HFF-Myc (cell line): Measurements from ENCODE around the gene BICC1.

Experiments used
- DNase-seq: peaks from one replicate; pipeline ENCODE4 v3.0.0-alpha.2; 2011; ENCODE audit warnings: low read depth; ENCODE audit errors: extremely low read depth
- H3K4me3 ChIP-seq: replicated peaks from 2 replicates; pipeline ENCODE4 v1.5.1; 2011; ENCODE audit warnings: low read depth, mild to moderate bottlenecking, control low read depth, low read length
- CTCF ChIP-seq: IDR thresholded peaks from 2 replicates; pipeline ENCODE4 v1.5.1; 2012; ENCODE audit warnings: mild to moderate bottlenecking, low read depth, low read length, control low read depth; ENCODE audit errors: missing control alignments

The BICC1 gene

DNA sequence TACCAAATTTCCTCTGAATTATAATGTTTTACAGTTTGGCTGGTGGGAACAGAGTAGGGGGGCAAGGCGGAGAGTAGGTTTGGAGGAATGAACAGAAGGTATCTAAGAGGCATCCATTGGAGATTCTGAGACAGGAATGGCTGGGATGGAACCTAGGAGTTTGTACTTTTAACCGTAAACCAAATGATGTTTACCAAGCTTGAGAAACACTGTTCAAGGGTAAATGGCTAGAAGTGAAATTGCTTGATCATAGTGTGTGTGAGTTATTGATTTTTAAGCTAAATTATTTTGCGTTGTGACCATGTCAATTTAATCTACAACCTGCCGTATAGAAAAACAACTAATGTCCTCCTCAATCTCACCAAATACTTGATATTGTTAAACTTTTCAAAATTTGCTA, 357.4 kb downstream of the BICC1 start:
- TF ChIP-seq CTCF = no peak
- DNase-seq = no peak
- H3K4me3 ChIP-seq = no peak overlapping the region

DNA sequence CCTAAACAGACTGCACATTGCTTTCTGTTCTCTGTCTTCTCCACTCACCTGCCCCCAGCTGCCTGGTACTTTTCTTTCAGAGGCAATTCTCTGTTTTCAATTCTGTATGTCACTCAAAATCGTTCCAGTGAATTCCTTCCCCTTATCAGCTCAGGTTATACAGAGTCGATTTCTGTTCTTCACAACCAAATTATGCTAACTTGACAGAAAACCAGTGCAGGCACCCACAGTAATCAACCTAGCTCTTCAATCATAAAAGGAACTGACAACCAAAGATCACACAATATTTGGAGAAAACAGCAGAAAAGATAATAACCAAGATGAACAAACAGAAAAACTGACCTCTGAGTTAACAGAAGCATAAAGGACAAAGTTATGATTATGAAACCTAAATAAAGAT, 360.5 kb downstream of the BICC1 start:
- no peak overlapping the region for H3K4me3 ChIP-seq
- DNase-seq = no peak
- no peak for TF ChIP-seq CTCF
